ENCODE results near the gene ONECUT2. TPM values are rescaled to one million over a fixed set of nuclear protein-coding genes. Genes with fewer than 3 reads are reported as not detected.

ONECUT2 gene
- total RNA-seq, 1 donor from 2014 or later: 0.06 TPM

DNA sequence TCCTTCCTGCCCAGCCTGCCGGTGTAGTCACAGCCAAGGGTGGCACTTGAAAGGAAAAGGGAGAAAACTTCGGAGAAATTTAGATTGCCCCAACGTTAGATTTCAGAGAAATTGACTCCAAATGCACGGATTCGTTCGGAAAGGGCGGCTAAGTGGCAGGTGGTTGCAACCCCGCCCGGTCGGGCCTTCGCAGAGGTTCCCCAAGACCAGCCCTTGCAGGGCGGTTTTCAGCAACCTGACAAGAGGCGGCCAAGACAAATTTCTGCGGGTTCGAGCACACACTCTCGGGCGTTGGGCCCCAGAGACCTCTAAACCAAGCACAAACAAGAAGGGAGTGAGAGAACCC lies 4.8 kb downstream of the ONECUT2 start:
- no peak for TF ChIP-seq CTCF (conservative IDR thresholded peaks at IDR 0.05; ENCODE audit: low read depth, low read length)
- no peak for DNase-seq (ENCODE audit: low read depth)
- no peak overlapping the region for H3K4me3 ChIP-seq (ENCODE audit: low read depth, low read length)

- H3K4me3 ChIP-seq (ENCODE audit: low read depth, low read length): peak overlapping the region; percentile 26
- no peak for TF ChIP-seq CTCF (conservative IDR thresholded peaks at IDR 0.05; ENCODE audit: low read depth, low read length)
- no peak for DNase-seq (ENCODE audit: low read depth)
Measured at GRCh38 chr18:57440331-57441070, 5.3 kb downstream of the ONECUT2 start.

DNA sequence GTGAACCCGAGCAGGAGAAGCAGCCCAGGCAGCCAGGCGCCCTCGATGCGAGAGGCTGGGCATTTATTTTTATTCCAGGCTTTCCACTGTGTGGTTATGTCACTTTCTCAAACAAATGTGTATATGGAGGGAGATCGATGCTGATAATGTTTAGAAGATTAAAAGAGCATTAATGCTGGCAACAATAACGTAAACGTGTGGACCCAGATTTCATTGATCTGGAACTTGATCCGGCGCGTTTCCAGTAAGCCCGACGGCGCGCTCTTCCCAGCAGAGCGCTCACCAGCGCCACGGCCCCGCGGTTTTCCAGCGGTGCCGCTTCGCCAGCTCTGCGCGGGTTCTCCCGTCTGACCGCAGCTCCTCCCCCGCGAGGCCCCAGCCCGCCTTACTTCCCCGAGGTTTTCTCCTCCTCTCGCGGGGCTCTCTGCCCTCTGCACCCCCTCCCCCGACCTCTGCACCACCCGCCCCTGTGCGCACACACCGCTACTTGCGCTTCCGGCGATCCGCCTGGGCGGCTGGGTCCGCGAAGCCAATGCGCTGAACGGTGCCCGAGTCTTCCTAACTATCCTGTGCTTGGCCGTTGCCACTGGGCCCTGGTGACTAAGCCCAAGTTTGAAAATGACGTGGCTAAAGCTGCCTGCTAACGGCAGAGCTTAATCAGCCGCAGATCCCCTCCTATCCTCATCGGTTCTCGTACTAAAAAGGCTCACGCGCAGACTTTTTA lies 6.1 kb downstream of the ONECUT2 start:
- peak overlapping the region; percentile 26 for H3K4me3 ChIP-seq (ENCODE audit: low read depth, low read length)
- peak; percentile 2 for TF ChIP-seq CTCF (conservative IDR thresholded peaks at IDR 0.05; ENCODE audit: low read depth, low read length)
- peak; percentile 26 for DNase-seq (ENCODE audit: low read depth)

- no peak overlapping the region for H3K4me3 ChIP-seq (ENCODE audit: low read depth, low read length)
- DNase-seq (ENCODE audit: low read depth): no peak
- TF ChIP-seq CTCF (conservative IDR thresholded peaks at IDR 0.05; ENCODE audit: low read depth, low read length): no peak
Measured at GRCh38 chr18:57443247-57443646, 8.1 kb downstream of the ONECUT2 start.

- no peak for TF ChIP-seq CTCF (conservative IDR thresholded peaks at IDR 0.05; ENCODE audit: low read depth, low read length)
- no peak overlapping the region for H3K4me3 ChIP-seq (ENCODE audit: low read depth, low read length)
- no peak for DNase-seq (ENCODE audit: low read depth)
Measured at GRCh38 chr18:57443702-57444101, 8.5 kb downstream of the ONECUT2 start.

GRCh38 chr18:57444301-57444759 lies 9.2 kb downstream of the ONECUT2 start:
- no peak for DNase-seq (ENCODE audit: low read depth)
- no peak overlapping the region for H3K4me3 ChIP-seq (ENCODE audit: low read depth, low read length)
- no peak for TF ChIP-seq CTCF (conservative IDR thresholded peaks at IDR 0.05; ENCODE audit: low read depth, low read length)

Measured in epithelial cell of proximal tubule (primary cell).